DMS114 treated with DMSO at 0.1 percent for 48 hours (cell line): ENCODE measurements around the gene NYAP1.
A peak's percentile ranks its signal among the peaks of the same experiment; 100 is the strongest.

Source experiments
- DNase-seq: peaks from one replicate; lab custom pipeline; 2025; ENCODE audit not compliant: unreplicated experiment; lab: John Stamatoyannopoulos, UW

Gene NYAP1

DNA sequence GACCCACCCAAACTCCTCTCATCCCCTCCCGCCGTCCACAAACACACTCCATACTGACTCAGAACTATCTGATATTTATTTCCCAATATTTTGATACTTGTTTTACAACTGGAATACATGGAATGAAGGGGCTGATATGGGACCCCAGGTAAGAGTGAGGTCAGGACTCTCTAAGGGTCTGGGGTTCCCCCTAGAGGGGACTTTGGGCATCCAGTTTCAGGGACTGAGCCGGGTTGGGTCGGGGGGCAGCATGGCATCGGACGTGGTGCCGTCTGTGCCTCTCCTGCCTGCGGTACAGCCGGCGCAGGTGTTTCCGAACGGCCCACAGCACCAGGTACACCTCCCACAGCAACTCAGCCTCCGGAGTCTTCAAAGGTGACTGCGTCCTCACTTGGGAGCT, 27.2 kb upstream of the NYAP1 start:
- no peak for DNase-seq

DNA sequence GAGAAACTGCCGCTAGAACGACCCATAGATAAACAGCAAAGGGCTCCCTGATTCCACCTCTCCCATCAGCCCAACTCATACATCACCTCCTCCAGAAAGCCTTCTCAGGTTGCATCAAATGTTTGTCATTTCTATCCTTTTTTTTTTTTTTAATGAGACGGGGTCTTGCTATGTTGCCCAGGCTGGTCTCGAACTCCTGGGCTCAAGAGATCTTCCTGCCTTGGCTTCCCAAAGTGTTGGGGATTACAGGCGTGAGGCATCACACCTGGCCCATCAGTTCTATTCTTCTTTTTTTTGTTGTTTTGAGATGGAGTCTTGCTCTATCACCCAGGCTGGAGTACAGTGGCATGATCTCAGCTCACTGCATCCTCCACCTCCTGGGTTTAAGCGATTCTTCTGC, 26.7 kb upstream of the NYAP1 start:
- DNase-seq, result no peak

DNA sequence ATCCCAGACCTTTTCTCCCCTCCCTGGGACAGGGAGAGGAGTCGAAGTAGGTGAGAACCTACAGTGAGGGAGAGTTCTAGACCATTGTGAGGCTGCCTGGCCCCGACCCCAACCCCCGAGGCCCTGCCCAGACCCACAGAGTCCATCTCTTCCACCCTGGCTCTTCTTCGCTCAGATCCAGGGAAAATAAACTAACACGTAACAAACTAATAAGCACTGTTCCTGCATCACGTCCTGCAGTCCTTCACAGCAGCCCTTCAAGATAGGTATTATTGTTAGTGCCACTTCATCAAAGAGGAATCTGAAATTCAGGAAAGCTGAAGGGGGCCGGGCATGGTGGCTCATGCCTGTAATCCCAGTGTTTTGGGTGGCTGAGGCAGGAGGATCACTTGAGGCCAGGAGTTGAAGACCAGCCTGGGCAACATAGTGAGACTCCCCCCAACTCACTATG, 19.5 kb upstream of the NYAP1 start, which contains the start of gene SPACDR:
Gene SPACDR, minus strand, starts transcription at position 51 of the 451 bp plus-strand sequence. CDS start 235 bp downstream, outside the sequence.
- DNase-seq, result no peak

DNA sequence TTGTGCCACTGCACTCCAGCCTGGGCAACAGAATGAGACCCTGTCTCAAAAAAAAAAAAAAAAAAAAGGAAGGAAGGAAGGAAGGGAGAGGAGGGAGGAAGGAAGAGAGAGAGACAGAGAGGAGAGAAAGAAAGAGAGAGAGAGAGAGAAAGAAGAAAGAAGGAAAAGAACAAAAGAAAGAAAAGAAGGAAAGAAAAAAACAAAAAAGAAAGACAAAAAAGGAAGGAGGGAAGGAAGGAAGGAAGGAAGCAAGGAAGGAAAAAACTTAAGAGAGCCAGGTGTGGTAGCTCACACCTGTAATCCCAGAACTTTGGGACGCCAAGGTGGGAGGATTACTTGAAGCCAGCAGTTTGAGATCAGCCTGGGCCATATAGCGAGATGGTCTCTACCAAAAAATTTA, 18.9 kb upstream of the NYAP1 start:
- no peak for DNase-seq

DNA sequence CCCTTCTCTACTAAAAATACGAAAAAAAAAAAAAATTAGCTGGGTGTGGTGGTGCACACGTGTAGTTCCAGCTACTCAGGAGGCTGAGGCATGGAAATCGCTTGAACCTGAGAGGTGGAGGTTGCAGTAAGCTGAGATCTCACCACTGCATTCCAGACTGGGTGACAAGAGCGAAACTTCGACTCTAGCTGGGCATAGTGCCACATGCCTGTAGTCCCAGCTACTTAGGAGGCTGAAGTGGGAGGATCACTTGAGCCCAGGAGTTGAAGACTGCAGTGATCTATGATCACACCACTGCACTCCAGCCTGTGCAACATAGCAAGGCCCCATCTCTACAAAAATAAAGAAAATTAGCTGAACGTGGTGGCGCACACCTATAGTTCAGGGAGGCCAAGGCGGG, 18.4 kb upstream of the NYAP1 start:
- DNase-seq, result no peak

DNA sequence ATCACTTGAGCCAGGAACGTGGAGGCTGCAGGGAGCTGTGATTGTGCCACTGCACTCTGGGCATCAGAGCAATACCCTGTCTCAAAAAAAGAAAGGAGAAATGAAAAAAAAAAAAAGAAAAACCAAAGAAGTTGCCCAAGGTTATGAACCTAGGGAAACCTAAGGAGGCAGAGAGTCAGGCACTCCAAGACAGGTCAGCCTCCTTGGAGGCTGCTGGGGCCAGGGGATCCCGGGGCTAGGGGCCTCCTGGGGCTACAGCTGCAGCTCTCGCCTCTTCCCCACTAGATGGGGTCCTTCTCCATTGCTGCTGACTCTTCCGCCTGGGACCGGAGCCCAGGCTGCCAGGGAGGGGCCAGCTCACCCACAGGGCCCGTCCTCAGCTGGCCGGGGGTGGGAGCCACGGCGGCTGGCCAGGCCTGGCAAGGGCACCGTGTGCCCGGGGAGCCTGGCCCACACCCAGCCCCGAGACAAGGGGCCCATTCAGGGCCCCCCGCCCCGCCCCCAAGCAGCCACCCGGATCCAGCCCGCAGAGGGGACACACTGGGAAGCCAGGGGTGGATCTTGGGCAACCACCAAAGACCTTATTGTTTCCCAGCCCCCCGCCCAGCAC, 17.9 kb upstream of the NYAP1 start:
- peak; percentile 19 for DNase-seq

DNA sequence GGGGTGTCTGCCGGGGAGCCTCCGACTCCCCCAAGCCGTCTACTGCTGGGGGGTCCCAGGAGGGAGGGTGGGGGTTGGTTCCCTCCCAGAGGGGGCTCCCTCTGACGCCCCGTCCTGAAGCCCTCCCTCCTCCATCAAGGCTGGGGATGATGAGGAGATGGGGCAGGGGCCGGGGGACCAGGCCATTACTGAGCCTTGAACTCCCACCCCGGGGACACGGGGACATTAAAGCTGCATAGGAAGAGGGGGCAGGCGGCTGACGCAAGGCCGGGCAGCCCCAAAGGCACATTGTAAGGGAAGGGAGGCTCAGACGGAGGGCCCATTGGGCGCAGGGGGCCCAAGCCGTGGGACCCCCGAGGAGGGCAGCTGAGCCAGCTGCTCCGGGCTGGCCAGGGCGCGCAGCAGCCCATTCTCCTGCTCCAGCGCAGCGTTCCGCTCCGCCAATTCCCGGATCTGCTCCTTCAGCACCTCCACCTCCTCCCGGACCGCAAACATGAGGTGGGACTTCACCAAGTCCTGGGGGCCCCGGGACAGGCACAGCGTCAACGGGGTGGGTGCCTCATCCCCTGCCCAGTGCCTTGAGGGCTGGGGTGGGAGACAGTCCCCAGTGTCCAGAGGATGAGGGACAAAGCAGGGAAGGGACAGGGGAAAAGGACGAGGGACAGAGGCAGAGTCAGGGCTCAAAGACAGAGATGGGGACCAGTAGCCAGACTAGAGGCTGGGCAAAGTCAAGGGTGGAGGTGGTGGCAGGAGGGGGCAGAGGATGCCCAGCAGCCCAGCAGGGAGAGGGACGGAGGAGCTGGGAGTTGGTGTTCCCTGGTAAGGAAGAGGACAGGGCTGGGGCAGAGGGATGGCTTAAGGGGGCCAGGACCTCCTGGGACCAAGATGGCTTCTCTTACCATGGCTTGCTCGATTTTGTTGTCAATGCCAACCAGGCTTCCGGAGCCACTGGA, 16.8 kb upstream of the NYAP1 start:
- DNase-seq, result no peak

DNA sequence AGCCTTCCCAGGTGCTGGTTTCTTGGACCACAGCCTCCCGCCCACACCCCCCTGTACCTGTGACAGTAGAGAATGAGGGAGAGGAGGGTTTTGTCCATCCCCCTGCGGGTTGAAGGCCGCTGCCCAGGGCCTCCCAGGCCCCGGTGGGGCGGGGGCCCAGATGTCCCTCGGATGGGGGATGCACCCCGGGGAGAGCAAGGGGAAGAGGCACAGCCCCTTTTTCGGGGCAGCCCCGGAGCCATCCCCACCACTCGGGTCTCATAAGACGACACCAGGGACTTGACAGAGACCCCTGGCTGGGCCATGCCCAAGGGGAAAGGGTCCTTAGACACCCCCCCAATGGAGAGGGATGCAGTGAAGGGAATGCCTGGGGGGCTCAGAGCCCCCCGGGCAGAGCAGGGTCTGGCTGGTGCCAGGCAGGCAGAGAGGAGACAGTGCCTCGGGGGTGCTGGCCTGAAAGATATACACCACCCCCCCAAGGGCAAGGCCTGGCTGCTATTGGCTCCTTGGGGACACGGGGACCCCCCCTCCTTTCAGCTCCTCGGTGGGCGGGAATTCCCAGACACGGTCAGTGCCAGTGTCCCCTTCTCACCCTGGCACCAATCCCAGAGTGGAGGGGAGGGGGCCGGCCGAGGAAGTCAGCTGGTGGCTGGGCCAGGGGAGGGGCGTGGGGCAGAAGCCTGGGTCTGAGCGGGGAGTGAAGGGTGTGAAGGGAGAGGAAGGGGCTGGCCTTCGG, 15.9 kb upstream of the NYAP1 start:
- no peak for DNase-seq

DNA sequence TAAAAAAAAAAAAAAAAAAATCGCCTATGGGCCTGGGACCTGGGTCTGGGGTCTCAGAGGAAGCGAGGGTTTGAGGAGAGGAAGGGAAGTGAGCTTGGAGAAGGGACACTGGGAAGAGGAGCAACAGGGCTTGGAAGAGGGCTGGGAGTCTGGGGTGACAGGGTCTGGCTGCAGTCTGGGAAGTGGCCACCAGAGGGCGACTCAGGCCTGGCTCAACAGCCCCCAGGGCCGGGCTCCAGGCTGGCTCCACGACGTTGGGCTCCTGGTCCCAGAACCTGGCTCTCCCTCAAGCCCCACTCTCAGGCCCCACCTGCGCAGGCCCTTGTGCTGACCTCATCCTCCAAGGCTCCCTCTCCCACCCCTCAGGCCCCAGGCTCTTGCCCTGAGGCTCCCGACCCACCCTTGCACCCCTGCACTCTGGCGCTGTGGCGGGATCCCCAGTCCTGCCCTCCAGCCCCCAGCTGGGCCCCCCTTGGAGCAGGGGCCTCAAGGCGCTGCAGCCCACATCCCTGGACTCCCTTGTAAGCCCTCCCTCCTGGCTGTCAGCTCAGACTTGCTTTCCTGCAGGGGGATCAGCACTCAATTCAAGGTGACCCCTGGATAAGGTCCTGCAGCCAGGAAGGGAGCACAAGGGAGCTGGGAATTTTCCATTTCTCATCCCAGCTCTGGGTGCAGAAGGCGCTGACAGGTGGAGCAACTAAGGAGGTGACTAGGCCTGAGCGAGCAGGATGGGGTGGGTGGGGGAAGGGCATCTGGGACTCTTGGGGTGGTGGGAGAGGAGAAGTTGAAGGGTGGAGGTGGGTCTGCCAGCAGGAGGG, 14.3 kb upstream of the NYAP1 start:
- DNase-seq, result peak; percentile 46

DNA sequence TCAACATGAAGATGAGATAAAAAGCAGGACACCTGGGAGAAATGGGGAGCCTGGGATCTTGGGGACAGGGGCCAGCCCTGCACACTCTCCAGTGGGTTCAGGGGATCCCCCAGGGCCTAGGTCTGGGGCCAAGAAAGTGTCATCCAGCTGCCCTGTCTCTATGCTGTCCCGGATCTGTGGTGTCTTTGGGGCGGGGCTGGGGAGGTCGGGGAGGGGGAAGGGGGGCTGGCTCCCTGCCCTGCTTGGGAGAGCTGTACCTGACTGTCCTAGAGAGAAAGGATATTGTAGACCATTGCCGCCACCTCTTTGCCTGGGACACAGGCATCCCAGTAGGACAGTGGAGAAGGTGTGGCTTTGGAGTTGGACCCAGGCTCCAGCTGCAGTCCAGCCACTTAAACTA, 12.7 kb upstream of the NYAP1 start:
- DNase-seq, result no peak

DNA sequence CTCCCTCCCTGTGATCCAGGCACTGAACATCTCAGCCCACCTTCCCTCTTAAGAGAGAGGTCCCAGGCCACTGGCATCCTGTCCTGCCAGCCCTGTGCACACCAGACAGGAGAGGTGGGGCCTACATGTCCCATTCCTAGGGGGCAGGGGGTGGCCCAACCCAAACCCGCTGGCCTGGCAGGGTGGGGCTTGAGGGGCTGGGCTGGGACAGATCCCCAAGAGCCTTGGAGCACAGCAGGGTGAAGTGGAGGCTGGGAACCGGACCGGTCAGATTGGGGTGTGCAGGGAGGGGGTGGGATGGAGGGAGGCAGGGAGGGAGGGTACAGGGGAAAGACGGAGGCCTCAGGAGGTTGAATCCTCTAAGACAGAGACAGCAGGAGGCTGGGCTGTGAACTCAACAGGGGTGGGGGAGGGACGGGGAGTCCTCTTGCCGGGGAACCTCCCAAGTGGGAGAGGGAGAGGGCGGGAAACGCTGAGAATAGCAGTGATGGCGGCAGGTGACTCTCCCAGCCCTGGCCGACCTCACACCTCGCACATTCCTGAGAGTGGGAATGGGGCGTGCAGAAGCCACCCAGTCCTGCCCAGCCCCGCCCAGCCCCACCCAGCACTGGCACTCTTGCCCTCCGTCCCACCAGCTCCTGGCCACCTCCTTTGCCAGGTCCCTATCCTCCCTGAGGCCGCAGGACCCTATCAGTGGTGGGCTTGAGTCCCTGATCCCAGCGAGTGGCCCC, 11.4 kb upstream of the NYAP1 start:
- DNase-seq, result no peak

DNA sequence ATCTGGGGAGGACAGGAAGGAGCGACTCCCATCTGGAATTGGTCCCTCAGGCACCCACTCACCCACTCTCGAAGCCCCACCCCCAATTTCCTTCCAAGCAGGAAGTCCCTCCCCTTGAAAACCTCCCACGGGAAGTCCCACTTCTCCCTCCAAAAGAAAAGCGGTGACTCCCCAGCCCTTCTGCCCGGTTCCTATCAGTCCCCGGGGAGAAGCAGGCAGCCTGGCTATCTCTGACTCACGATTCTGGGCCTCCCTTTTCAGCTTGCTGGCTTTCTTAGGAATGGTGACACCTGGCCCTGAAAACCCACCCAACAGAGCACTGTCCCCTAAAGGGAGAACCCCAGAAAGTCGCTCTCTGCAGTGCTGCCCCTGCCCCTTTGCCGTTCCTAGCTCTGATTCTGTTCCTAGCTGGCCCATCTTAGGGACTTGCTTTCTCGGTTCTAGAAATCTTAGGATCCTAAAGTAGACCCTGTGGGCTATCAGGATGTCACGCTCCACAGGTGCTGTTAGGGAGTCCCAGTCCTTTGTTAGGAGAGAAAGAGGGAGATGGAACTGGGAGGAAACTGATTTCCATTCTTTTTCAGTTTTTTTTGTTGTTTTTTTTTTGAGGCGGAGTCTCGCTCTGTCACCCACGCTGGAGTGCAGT, 10.8 kb upstream of the NYAP1 start:
- DNase-seq, result no peak

DNA sequence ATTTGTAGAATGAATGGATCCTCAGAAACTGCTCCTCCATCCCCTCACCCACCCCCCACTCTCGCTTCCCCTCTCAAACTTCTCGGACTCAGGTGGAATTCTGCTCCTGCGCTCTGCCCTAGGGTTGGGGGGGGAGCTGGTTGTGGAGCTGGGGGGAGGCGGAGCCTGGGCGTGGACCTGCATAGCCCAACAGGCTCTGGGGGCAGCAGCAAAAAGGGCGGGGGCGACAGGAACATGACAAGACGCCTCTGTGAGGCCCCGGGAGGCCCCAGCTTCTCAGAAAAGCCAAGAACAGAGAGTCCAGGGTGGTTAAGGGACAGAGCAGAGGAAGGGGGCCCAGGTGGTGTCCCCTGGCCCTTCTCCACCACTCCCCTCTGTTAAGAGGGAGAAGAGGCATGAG, 8.2 kb upstream of the NYAP1 start:
- DNase-seq, result no peak

DNA sequence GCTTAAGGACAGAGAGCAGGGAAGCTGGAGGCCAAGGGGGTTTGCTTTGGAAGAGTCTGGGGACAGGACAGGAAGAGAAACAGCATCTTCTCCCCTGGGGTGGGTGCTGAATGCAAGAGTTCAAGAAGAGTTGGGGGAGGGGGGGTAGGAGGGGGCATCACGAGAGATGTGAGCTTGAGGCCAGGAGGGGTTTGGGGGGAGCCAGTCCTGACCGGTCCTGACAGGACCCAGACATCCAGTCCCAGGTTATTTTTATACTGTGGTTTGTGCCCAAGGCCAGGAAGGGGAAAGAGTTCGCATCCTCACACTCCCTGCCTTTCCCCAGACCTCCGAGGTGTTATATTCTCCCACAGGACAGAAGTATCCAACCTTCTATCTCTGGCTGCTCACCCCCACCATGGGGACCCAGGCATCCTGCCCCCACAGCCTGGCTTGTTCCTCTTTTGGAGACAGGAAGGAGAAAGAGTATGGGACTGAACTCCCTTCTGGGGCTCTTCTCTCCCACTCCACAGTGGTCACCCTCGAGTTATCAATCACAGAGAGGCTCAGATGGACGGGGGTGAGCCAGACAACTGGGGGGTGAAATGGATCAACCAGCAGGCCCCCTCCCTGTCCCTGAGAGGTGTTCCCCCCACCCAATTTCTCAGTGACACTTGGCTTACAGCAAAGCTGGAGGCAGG, 7.5 kb upstream of the NYAP1 start:
- no peak for DNase-seq

DNA sequence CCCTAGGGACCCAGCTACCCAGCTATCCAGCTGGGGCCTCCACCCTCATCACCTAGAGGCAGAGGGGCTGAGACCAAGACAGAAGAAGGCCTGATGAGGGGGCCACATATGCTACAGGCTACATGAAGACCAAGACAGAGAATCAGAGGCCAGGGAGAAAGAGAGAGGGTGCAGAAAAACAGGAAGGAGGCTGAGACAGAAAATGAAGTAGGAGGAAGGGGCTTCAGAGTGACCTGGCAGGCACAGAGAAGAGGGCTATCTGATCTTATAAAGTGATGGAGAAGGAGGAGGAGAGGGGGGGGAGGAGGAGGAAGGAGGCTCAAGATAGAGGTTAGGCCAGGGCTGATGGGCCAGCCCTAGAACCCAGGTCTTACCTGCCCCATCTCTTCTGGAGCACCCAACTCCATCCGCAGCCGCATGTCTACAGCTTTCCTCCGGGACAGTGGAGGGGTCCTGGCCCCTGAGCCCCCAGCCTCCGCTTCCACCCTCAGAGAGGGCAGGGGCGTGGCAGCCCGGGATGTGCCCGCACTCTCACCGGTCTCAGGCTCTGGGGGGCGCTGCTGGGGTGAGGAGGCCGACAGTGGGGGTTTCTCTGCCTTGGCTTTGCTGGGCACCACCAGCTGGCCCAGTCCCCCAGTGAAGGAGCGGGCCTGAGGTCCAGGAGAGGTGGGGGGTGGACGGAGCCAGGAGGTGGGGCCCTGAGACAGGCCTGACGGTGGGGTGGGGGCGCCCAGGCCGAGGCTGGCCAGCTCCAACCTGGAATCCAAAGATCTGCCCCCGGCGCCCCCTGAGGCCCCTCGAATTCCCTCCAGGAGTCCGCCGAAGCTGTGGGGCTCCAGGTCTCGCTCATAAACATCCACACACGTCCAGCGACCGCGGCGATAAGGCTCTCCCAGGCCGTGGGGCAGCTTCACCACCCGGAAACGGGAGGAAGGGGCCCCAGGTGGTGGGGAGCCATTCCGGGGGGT, 6.5 kb upstream of the NYAP1 start:
- DNase-seq, result no peak

DNA sequence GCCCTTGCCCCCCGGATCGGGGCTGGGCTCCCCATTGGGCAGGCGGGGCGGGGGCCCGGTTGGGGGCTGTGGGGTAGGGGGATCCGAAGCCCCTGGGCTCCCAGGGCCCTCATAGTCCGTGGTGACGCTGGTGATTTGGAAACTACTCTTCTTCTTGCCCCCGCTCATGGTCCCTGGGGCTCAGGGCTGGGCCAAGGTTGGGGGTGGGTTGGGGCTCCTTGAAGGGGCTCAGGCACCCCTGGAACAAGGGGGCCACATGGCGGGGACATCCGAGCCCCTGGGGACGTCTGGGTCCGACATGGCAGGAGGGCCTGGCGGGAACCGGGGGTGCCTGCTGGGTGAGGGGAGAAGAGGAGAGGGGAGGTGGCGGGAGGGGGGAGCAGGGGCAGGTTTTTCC, 5.9 kb upstream of the NYAP1 start:
- no peak for DNase-seq

DNA sequence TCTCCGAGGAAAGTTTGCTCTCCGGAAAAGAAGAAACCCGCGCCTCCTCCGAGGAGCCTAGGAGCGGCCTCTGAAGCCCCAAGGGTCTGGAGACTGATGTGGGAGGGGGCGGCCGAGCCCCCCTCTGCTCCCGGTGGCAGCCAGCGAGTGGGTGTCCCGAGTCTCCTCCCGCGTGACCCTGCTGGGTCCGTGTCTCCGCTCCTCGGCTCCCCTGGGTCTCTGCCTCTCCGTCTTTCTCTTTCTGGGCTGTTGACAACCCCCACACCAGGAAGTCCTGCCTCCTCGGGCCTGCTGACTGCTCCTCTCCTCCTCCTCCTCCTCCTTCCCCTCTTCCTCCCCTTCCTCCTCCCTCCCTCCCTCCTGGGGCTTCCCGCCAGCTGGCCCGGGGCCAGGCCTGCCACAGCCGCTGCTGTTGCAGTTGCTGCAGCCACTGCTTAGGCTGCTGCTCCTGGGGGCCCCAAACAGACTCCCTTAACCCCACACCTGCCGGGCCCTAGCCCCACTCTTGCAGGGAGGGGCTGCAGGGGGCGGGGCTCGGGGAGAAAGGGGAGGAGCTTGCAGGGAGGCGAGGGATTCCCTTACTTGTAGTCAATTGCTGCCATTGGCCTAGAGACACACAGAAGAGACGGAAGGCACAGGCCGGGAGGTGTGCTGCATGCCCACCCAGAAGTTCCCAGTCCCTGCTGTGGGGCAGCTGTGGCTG, 4.6 kb upstream of the NYAP1 start, which contains the start of gene TSC22D4:
Gene TSC22D4, minus strand, starts transcription at position 257 of the 703 bp plus-strand sequence. CDS start 1,176 bp downstream, outside the sequence.
- peak; percentile 81 for DNase-seq
